Ammon's horn (tissue), 1 donor: Measurements from ENCODE around the gene RBM39.
"Not testable (repeated sequence)": the region's sequence is repeated elsewhere in the genome, so short reads cannot be mapped to it uniquely, and the experiment has no call there.

ENCODE experiments used
- DNase-seq: peaks from one replicate; pipeline ENCODE4 v3.0.0-alpha.2; 2016; ENCODE audit warnings: low spot score

Gene RBM39

DNA sequence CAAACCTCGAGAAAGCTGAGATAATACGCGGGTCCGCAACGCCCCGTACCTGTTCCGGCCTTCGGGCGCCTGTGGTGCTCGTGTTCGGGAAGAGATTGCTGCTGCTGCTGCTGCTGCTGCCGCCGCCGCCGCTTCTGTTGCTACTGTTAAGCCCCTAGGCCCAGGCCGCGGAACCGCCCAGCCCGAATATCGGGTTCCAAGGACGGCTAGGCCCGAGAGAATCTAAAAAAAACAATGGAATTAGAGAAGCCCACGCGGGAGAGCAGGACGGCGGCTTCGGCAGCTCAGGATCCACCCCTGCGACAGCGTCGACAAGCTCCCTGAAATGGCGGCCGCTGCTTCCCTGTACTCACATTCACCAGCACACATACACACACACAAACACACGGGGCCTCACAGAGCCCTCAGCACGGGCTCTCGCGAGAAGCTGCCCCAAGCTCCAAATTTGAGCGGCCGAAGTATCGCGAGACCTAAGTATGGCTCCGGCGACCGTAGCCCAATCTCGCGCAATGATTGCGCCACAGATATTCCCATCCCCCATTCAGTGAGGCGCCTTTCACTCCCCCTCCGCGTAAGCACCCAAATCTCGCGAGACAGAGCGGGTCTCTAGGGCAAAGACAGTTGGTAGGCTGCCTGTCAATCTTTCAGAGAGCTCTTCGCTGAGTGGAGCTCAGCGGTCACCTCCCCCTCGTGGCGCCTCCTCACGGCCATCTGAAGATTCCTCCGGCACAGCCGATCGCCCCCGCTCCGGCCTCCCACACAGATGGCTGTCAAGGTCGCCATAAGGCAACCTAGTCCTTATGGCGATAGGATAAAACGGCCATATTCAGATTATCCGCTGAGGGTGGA lies at the start of gene RBM39:
Gene RBM39, minus strand, starts transcription at position 369 of the 849 bp plus-strand sequence. CDS start 1,386 bp downstream, outside the sequence.
- peak; percentile 100 for DNase-seq

- DNase-seq, result no peak
These were observed 49.8 kb upstream of the RBM39 start for GRCh38 chr20:35791821-35792220.

GRCh38 chr20:35791097-35791496 lies 49.0 kb upstream of the RBM39 start:
- no peak for DNase-seq

DNA sequence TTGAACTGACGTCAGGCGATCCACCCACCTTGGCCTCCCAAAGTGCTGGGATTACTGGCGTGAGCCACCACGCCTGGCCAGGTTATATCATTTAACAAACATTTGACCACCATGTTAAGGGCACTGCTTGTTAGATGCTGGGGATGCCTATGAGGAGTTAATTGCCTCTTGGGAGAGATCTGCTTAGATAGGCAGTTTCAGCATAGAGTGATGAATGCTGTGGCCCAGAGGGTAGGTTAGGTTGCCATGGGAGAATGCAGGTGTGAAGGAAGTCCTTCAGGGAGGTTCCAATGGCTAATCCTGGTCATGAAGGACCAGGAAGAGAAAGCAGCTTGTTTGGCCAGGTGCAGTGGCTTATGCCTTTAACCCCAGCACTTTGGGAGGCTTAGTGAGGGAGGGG lies 46.7 kb upstream of the RBM39 start:
- DNase-seq, result no peak

GRCh38 chr20:35785541-35785940 lies 43.5 kb upstream of the RBM39 start:
- not testable (repeated sequence) for DNase-seq

DNA sequence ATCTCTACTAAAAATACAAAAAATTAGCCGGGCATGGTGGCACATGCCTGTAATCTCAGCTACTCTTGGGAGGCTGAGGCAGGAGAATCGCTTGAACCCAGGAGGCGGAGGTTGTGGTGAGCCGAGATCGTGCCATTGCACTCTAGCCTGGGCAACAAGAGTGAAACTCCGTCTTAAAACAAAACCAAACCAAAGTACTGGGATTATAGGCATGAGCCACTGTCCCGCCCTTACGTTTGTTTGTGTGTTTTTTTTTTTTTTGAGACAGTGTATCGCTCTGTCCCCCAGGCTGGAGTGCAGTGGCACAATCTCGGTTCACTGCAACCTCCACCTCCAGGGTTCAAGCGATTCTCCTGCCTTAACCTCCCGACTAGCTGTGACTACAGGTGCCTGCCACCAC lies 41.8 kb upstream of the RBM39 start:
- not testable (repeated sequence) for DNase-seq

DNA sequence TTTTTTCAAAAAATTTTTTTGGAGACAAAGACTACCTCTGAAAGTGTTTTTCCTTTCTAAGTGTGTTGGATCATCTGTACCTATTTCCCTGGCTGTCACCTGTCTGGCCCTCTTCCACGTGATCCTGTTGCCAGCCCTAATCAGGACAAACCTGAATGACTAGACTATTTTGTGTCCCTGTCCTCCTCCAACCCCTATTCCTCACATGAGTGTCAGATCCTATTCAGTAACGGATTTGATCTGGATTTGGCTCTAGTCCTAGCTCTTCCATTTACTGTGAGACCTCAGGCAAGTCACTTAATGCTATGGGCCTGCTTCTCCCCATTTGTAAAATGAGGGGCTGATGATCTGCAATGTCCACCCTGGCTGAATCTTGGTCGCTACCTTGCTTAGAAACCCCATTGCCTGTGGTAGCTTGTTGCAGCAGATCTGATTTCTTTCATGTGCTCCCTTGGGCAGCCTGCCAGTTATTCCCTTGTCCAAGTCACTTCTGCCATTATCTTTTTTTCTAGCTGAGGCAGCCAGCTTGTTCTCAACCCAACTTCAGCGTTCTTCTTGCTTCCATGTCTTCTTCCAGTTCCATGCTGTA lies 34.5 kb upstream of the RBM39 start:
- peak; percentile 54 for DNase-seq

- no peak for DNase-seq
These were observed 32.3 kb upstream of the RBM39 start for GRCh38 chr20:35774391-35774790.

GRCh38 chr20:35773154-35773751 lies 31.2 kb upstream of the RBM39 start:
- peak; percentile 62 for DNase-seq

GRCh38 chr20:35772563-35773058 lies 30.6 kb upstream of the RBM39 start:
- DNase-seq, result no peak

GRCh38 chr20:35771689-35772562 lies 29.9 kb upstream of the RBM39 start, which contains the start of gene PHF20:
PHF20 (plus strand) TSS chr20:35772015; CDS start chr20:35801523, 29,508 bp downstream.
- peak; percentile 99 for DNase-seq

DNA sequence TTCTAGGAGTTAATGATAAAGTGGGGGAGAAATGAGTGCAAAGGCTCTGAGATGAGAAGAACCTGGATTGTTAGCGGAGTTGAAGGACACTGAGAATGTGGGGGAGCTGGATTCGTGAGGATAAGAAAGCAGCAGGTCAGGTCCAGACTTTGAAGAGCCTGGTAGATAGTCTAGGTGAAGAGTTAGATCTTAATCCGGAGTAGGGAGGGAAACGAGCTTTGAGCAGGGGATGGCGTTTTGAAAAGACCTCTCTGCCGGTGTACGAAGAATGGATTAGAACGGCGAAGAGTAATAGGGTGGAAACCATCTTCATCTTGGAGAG lies 29.3 kb upstream of the RBM39 start:
- no peak for DNase-seq

GRCh38 chr20:35768731-35769664 lies 26.9 kb upstream of the RBM39 start:
- peak; percentile 91 for DNase-seq

DNA sequence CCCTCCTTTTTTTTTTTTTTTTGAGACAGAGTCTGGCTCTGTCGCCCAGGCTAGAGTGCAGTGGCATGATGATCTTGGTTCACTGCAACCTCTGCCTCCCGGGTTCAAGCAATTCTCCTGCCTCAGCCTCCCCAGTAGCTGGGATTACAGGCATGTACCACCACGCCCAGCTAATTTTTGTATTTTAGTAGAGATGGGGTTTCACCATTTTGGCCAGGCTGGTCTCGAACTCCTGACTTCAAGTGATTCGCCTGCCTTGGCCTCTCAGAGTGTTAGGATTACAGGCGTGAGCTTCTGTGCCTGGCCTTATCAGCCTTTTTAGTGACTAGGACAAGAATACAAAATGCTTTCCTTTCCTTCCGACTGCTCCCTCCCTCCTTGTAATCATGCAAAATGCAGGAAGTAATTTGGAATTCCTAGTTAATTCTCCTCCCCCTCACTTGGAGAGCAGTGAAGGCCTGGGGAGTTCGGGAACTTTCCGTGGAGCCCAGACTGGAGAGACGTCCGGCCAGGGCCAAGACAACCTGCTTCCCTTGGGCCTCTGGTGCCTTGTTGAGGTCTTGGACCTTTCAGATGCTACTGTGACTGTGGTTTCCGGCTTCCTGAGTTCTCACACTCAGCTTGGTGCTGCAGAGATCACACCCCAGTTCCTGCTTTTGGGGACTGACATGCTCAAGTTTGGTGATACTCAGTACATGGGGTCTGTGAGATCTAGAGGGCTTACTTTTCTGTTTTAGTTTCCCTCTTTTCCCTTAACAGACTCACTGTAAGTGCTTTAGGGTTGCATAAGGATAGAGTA lies 25.8 kb upstream of the RBM39 start:
- peak; percentile 84 for DNase-seq

DNA sequence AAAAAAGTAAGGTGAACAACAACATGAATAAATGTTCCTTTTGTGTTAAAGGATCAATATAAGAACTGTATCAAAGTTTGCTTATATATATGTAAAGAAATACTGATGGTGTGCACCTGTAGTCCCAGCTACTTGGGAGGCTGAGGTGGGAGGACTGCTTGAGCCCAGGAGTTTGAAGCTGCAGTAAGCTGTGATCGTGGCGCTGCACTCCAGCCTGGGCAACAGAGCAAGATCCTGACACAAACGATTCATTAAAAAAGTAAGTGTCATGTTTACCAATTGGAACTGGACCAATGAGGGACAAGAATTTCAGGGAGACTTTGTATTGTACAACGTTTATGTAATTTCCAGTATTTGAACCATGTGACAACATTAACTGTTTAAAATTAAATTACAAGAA lies 24.8 kb upstream of the RBM39 start:
- DNase-seq, result no peak

- DNase-seq, result not testable (repeated sequence)
These were observed 22.9 kb upstream of the RBM39 start for GRCh38 chr20:35764936-35765335.

DNA sequence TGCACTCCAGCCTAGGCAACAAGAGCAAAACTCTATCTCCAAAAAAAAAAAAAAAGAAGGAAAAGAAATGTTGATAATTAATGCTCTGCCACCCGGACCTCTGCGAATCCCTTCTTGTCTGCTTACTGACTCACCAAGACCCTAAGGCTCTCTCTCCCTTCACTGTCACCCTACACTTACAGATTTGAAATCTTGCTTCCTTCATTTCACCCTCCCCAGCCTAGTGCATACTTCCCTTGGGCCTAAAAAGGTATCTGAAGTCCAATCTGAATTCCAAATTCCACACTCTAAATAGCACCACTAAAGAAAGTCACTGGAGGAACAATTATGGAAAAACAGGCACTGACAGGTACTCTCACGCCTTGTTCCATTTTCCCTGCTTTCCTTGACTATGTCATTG lies 20.4 kb upstream of the RBM39 start:
- DNase-seq, result no peak

GRCh38 chr20:35761548-35761947 lies 19.5 kb upstream of the RBM39 start:
- not testable (repeated sequence) for DNase-seq

DNA sequence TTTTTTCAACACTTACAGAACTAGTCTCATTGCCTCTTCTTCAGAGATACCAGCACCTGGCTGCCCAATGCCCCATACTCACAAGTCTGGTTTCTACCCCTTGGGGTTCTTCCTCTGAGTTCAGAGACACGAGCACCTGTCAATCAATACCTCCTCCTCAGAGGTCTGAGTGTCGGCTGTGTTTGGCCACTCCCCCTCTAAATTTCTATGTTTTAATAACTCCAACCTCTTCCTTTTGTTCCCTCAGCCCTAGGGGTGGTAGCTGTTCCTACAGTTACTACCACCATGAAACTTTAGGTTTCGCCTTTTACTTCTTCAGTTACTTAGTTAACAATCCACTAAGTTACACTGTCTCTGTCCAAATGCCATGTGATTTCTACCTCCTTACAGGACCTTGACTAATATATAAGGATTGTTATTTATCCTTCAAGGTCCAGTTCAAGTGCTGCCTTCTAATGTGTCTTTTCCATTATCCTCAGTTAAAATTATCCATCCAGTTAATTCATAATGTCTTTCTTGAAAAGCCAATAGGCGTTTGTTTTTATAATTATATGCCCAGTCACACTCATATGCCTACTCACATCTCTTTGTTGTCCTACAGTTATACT lies 15.1 kb upstream of the RBM39 start:
- no peak for DNase-seq

- DNase-seq, result no peak
These were observed 14.3 kb upstream of the RBM39 start for GRCh38 chr20:35756404-35756803.
